SH-SY5Y (cell line): ENCODE measurements around the gene ACVR1.

Source experiments
- GATA2 ChIP-seq: IDR thresholded peaks from 2 replicates; pipeline ENCODE4 v1.6.1; 2011; ENCODE audit warnings: mild to moderate bottlenecking, low read depth, low read length
- GATA3 ChIP-seq: IDR thresholded peaks from 2 replicates; pipeline ENCODE4 v1.6.1; 2011; ENCODE audit warnings: low read depth, mild to moderate bottlenecking, low read length, moderate library complexity

ACVR1 gene

GRCh38 chr2:157876066-157876785 lies at the start of gene ACVR1:
Gene ACVR1, minus strand, starts transcription at chr2:157876330. Its CDS starts 76,837 bp downstream, at chr2:157799493.
- TF ChIP-seq GATA2 (no peak), GATA3 (no peak)

- no peak for TF ChIP-seq GATA3
- no peak for TF ChIP-seq GATA2
Measured at GRCh38 chr2:157925071-157925470, 48.9 kb upstream of the ACVR1 start.

GRCh38 chr2:157923598-157924217 lies 47.6 kb upstream of the ACVR1 start:
- TF ChIP-seq GATA2: no peak
- TF ChIP-seq GATA3: no peak

GRCh38 chr2:157922815-157923214 lies 46.7 kb upstream of the ACVR1 start:
- TF ChIP-seq GATA2 (no peak), GATA3 (no peak)

GRCh38 chr2:157922336-157922735 lies 46.2 kb upstream of the ACVR1 start:
- TF ChIP-seq GATA3: no peak
- TF ChIP-seq GATA2: no peak

GRCh38 chr2:157920736-157921135 lies 44.6 kb upstream of the ACVR1 start:
- no peak for TF ChIP-seq GATA3
- no peak for TF ChIP-seq GATA2

GRCh38 chr2:157919181-157919580 lies 43.1 kb upstream of the ACVR1 start:
- no peak for TF ChIP-seq GATA2

GRCh38 chr2:157918319-157918718 lies 42.2 kb upstream of the ACVR1 start:
- TF ChIP-seq GATA3 (no peak), GATA2 (no peak)

- TF ChIP-seq GATA2: no peak
- TF ChIP-seq GATA3: no peak
Measured at GRCh38 chr2:157911750-157912149, 35.6 kb upstream of the ACVR1 start.

GRCh38 chr2:157911246-157911645 lies 35.1 kb upstream of the ACVR1 start:
- no peak for TF ChIP-seq GATA2

GRCh38 chr2:157905092-157905491 lies 29.0 kb upstream of the ACVR1 start:
- TF ChIP-seq GATA2: no peak
- no peak for TF ChIP-seq GATA3

- TF ChIP-seq GATA2 (no peak), GATA3 (no peak)
Measured at GRCh38 chr2:157903626-157904025, 27.5 kb upstream of the ACVR1 start.

- TF ChIP-seq GATA3 (no peak), GATA2 (no peak)
Measured at GRCh38 chr2:157903151-157903550, 27.0 kb upstream of the ACVR1 start.

- no peak for TF ChIP-seq GATA2
- no peak for TF ChIP-seq GATA3
Measured at GRCh38 chr2:157902692-157903091, 26.6 kb upstream of the ACVR1 start.

GRCh38 chr2:157901325-157901724 lies 25.2 kb upstream of the ACVR1 start:
- TF ChIP-seq GATA3 (no peak), GATA2 (no peak)
